HepG2 (cell line): Measurements from ENCODE around the gene SDE2. TPM values are rescaled to one million over a fixed set of nuclear protein-coding genes. Genes with fewer than 3 reads are reported as not detected.

Source experiments
- ARID3A ChIP-seq: IDR thresholded peaks from 2 replicates; pipeline ENCODE4 v1.6.1; 2012; ENCODE audit warnings: low read depth, low read length, improper control_type of control experiment
- BCL6 ChIP-seq: IDR thresholded peaks from 2 replicates; pipeline ENCODE4 v1.6.1; 2016; ENCODE audit warnings: missing genetic modification reagents, missing compliant biosample characterization
- CHD4 ChIP-seq: fragments of 200-600 bp; sonication (generic); IDR thresholded peaks from 2 replicates; pipeline ENCODE4 v1.7.0; 2017; ENCODE audit warnings: mild to moderate bottlenecking, low read length, borderline replicate concordance
- ETS1 ChIP-seq: sonication (generic); formaldehyde crosslinking; IDR thresholded peaks from 2 replicates; pipeline ENCODE4 v1.4.0; 2020; ENCODE audit warnings: missing genetic modification reagents
- FOSL2 ChIP-seq: sonication (generic); formaldehyde crosslinking; IDR thresholded peaks from 2 replicates; pipeline ENCODE4 v1.4.0; 2020; ENCODE audit warnings: missing genetic modification reagents
- GATAD2A ChIP-seq: IDR thresholded peaks from 2 replicates; pipeline ENCODE4 v1.6.1; 2016
- HNRNPLL ChIP-seq: fragments of 200-400 bp; formaldehyde crosslinking; IDR thresholded peaks from 2 replicates; pipeline ENCODE4 v1.6.1; 2017; ENCODE audit warnings: mild to moderate bottlenecking, low read depth, low read length; ENCODE audit not compliant: poor library complexity, severe bottlenecking
- JUND ChIP-seq: sonication (generic); formaldehyde crosslinking; IDR thresholded peaks from 2 replicates; pipeline ENCODE4 v1.8.0; 2022; ENCODE audit warnings: mild to moderate bottlenecking, missing genetic modification reagents
- KLF16 ChIP-seq, 2 experiments: sonication (generic) in 1 of 2; formaldehyde crosslinking in 1 of 2; IDR thresholded peaks; 2 replicates each; pipeline versions ENCODE4 v1.6.1 to v1.8.0; 2016 to 2023; ENCODE audit warnings: missing genetic modification reagents in 2 of 2, missing compliant biosample characterization in 1 of 2
- MYPOP ChIP-seq: sonication (generic); formaldehyde crosslinking; IDR thresholded peaks from 2 replicates; pipeline ENCODE4 v1.8.1; 2023; ENCODE audit warnings: mild to moderate bottlenecking, moderate library complexity, missing genetic modification reagents
- SKI ChIP-seq: fragments of 450-650 bp; IDR thresholded peaks from one replicate; pipeline ENCODE4 v1.6.1; 2018; ENCODE audit warnings: mild to moderate bottlenecking; ENCODE audit not compliant: partially characterized antibody
- SSRP1 ChIP-seq: IDR thresholded peaks from 2 replicates; pipeline ENCODE4 v1.6.1; 2016; ENCODE audit warnings: control low read depth
- TCF7 ChIP-seq: sonication (generic); IDR thresholded peaks from 2 replicates; pipeline ENCODE4 v1.6.1; 2016; ENCODE audit warnings: antibody characterized with exemption, low read depth
- TSC22D2 ChIP-seq: sonication (generic); formaldehyde crosslinking; IDR thresholded peaks from 2 replicates; pipeline ENCODE4 v1.5.1; 2020; ENCODE audit warnings: missing genetic modification reagents, mild to moderate bottlenecking, borderline replicate concordance
- ZKSCAN8 ChIP-seq: IDR thresholded peaks from 2 replicates; pipeline ENCODE4 v1.6.1; 2016; ENCODE audit warnings: borderline replicate concordance, missing genetic modification reagents, missing compliant biosample characterization
- ZNF136 ChIP-seq: sonication (generic); formaldehyde crosslinking; IDR thresholded peaks from 2 replicates; pipeline ENCODE4 v1.8.1; 2022; ENCODE audit warnings: low read depth, mild to moderate bottlenecking, moderate library complexity, missing genetic modification reagents
- ZNF790 ChIP-seq: sonication (generic); formaldehyde crosslinking; IDR thresholded peaks from 2 replicates; pipeline ENCODE4 v1.8.0; 2022; ENCODE audit warnings: missing genetic modification reagents, mild to moderate bottlenecking, borderline replicate concordance
- polyA plus RNA-seq, 8 experiments: library from polyadenylated mRNA; depleted of rRNA in 3 of 8; stranded (reverse) in 7 of 8; unstranded in 1 of 8; fragments of >200 nt; fragmentation: Illumina TruSeq in 4 of 8; extraction: Trizol in 4 of 8; gene quantifications; 2 replicates each; pipeline versions ENCODE4 v1.2.1 to v1.2.3, GENCODE V29; 2011 to 2016; ENCODE audit warnings: low read depth in 4 of 8, missing spikeins in 1 of 8, mixed read lengths in 1 of 8; ENCODE audit not compliant: insufficient read depth in 1 of 8
- total RNA-seq, 5 experiments: library from RNA; depleted of rRNA; stranded (reverse); fragments of >200 nt; fragmentation: Illumina TruSeq; extraction: Trizol; gene quantifications; 2 replicates each; pipeline ENCODE4 v1.2.3, GENCODE V29; 2016; ENCODE audit warnings: low read depth in 1 of 5
- TF ChIP-seq, protein P1 (sequence below): IDR thresholded peaks from 2 replicates; pipeline ENCODE4 v1.6.1; 2016; ENCODE audit warnings: mild to moderate bottlenecking
- TF ChIP-seq, protein P2 (sequence below): sonication (generic); formaldehyde crosslinking; IDR thresholded peaks from 2 replicates; pipeline ENCODE4 v1.4.0; 2020; ENCODE audit warnings: missing genetic modification reagents, borderline replicate concordance

Gene SDE2
- total and polyA plus RNA-seq, 2 of the 13 experiments (the other 11 are each of a cell fraction or from before 2014, with no cell fraction given): 10.8 to 19.6 TPM

DNA sequence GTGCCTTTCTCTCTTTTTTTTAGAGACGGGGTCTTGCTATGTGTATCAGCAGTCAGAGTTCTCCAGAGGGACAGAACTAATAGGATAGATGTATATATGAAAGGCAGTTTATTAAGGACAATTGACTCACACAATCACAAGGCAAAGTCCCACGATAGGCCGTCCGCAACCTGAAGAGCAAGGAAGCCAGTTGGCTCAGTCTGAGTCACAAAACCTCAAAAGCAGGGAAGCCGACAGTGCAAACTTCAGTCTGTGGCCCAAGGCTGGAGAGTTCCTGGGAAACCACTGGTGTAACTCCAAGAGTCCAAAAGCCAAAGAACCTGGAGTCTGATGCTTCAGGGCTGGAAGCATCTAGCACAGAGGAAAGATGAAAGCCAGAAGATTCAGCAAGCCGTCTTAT lies 47.1 kb upstream of the SDE2 start (continued):
- TF ChIP-seq, protein P1, sequence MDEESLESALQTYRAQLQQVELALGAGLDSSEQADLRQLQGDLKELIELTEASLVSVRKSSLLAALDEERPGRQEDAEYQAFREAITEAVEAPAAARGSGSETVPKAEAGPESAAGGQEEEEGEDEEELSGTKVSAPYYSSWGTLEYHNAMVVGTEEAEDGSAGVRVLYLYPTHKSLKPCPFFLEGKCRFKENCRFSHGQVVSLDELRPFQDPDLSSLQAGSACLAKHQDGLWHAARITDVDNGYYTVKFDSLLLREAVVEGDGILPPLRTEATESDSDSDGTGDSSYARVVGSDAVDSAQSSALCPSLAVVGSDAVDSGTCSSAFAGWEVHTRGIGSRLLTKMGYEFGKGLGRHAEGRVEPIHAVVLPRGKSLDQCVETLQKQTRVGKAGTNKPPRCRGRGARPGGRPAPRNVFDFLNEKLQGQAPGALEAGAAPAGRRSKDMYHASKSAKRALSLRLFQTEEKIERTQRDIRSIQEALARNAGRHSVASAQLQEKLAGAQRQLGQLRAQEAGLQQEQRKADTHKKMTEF (CRISPR knock-in tag): 0 out of 2 replicates have a peak, but pooled peaks have one; percentile 33
- TF ChIP-seq GATAD2A (CRISPR knock-in tag): 0 out of 2 replicates have a peak, but pooled peaks have one; percentile 19
- no peak for TF ChIP-seq ETS1
- TF ChIP-seq SSRP1 (CRISPR knock-in tag): no peak
- TF ChIP-seq MYPOP (CRISPR knock-in tag): no peak
- no peak for TF ChIP-seq ZNF790 (CRISPR knock-in tag)
- TF ChIP-seq ZKSCAN8 (CRISPR knock-in tag): no peak
- no peak for TF ChIP-seq HNRNPLL
- no peak for TF ChIP-seq KLF16 (CRISPR knock-in tag; IDR thresholded peaks at IDR 0.05)
- no peak for TF ChIP-seq TSC22D2 (CRISPR knock-in tag)
- TF ChIP-seq CHD4: no peak
- TF ChIP-seq TCF7: peak; percentile 65; the same call in 1 of the 2 replicates
- TF ChIP-seq FOSL2: peak; percentile 85
- TF ChIP-seq JUND (CRISPR knock-in tag): no peak
- TF ChIP-seq, protein P2, sequence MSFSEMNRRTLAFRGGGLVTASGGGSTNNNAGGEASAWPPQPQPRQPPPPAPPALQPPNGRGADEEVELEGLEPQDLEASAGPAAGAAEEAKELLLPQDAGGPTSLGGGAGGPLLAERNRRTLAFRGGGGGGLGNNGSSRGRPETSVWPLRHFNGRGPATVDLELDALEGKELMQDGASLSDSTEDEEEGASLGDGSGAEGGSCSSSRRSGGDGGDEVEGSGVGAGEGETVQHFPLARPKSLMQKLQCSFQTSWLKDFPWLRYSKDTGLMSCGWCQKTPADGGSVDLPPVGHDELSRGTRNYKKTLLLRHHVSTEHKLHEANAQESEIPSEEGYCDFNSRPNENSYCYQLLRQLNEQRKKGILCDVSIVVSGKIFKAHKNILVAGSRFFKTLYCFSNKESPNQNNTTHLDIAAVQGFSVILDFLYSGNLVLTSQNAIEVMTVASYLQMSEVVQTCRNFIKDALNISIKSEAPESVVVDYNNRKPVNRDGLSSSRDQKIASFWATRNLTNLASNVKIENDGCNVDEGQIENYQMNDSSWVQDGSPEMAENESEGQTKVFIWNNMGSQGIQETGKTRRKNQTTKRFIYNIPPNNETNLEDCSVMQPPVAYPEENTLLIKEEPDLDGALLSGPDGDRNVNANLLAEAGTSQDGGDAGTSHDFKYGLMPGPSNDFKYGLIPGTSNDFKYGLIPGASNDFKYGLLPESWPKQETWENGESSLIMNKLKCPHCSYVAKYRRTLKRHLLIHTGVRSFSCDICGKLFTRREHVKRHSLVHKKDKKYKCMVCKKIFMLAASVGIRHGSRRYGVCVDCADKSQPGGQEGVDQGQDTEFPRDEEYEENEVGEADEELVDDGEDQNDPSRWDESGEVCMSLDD: no peak
- TF ChIP-seq ARID3A: 0 out of 2 replicates have a peak, but pooled peaks have one; percentile 21
- TF ChIP-seq SKI: peak; percentile 62
- TF ChIP-seq ZNF136 (CRISPR knock-in tag): no peak
- peak; percentile 86 for TF ChIP-seq BCL6
